PC-3 (cell line): ENCODE data around the gene MBOAT7.

Experiments used
- CTCF ChIP-seq: fragments of 300-600 bp; sonication (generic); conservative IDR thresholded peaks from 2 replicates; pipeline ENCODE4 v1.5.1; 2017; ENCODE audit warnings: antibody characterized with exemption, low read depth, mild to moderate bottlenecking, low read length
- EZH2 ChIP-seq: fragments of 300-600 bp; sonication (generic); IDR thresholded peaks from one replicate; pipeline ENCODE4 v1.6.1; 2017; ENCODE audit warnings: antibody characterized with exemption, mild to moderate bottlenecking, low read length; ENCODE audit not compliant: unreplicated experiment
- EZH2phosphoT487 ChIP-seq: fragments of 300-600 bp; sonication (generic); IDR thresholded peaks from 2 replicates; pipeline ENCODE4 v1.6.1; 2018; ENCODE audit warnings: mild to moderate bottlenecking, antibody characterized with exemption, low read length, borderline replicate concordance

- TF ChIP-seq EZH2 (no peak), CTCF (no peak), EZH2phosphoT487 (no peak)
Measured at GRCh38 chr19:54186934-54187381, 2.4 kb downstream of the MBOAT7 start.
